IMR-90 (cell line): ENCODE measurements around the gene EVA1C. TPM values are rescaled to one million over a fixed set of nuclear protein-coding genes. Genes with fewer than 3 reads are reported as not detected.

Experiments
- CHD1 ChIP-seq: IDR thresholded peaks from 2 replicates; pipeline ENCODE4 v1.6.1; 2012; ENCODE audit warnings: low read depth, low read length, improper control_type of control experiment
- CTCF ChIP-seq: conservative IDR thresholded peaks from 2 replicates; pipeline ENCODE4 v1.5.1; 2012; ENCODE audit warnings: mild to moderate bottlenecking, low read depth, low read length, improper control_type of control experiment
- RAD21 ChIP-seq: IDR thresholded peaks from 2 replicates; pipeline ENCODE4 v1.6.1; 2012; ENCODE audit warnings: low read length, improper control_type of control experiment
- polyA plus RNA-seq, 3 experiments: library from polyadenylated mRNA; depleted of rRNA; stranded (reverse); fragments of >200 nt; gene quantifications; 2 replicates each; pipeline ENCODE4 v1.2.3, GENCODE V29; 2012; ENCODE audit warnings: low replicate concordance in 1 of 3
- total RNA-seq: library from RNA; depleted of rRNA; stranded (reverse); fragments of >200 nt; gene quantifications from 2 replicates; pipeline ENCODE4 v1.2.3, GENCODE V29; 2012

Gene EVA1C
- total and polyA plus RNA-seq, 2 of the 4 experiments (the other 2 are of a cell fraction) = 0.72 to 1.1 TPM

- TF ChIP-seq CTCF = no peak
- no peak for TF ChIP-seq RAD21
- no peak for TF ChIP-seq CHD1
These were observed 103.4 kb downstream of the EVA1C start (continued) for GRCh38 chr21:32515874-32516273.
